ENCODE results near the gene TOM1. TPM values are rescaled to one million over a fixed set of nuclear protein-coding genes. Genes with fewer than 3 reads are reported as not detected.

The TOM1 gene
- total and polyA plus RNA-seq, 2 of the 13 experiments (the other 11 are each of a cell fraction or from before 2014, with no cell fraction given), result 30.8 to 87.3 TPM

GRCh38 chr22:35369996-35370395, 70.3 kb downstream of the TOM1 start:
- Histone ChIP-seq H3K27me3 (ENCODE audit: control insufficient read depth in 1 of 2, insufficient read depth in 2 of 2, low read length in 2 of 2) (no peaks in the 10 kb centered on the region), H3K4me1 (ENCODE audit: insufficient read depth, low read length) (peaks cover 91% of the 10 kb centered on the region), H3K4me3 (replicated peaks in 1 of 3; ENCODE audit: insufficient read depth in 1 of 3, low read depth in 2 of 3, low read length in 3 of 3) (no peak overlapping the region), H3K79me2 (ENCODE audit: insufficient read depth, low read length) (no peaks in the 10 kb centered on the region), H3K9me3 (ENCODE audit: low read length) (no peaks in the 10 kb centered on the region), H2AFZ (ENCODE audit: low read length) (no peak overlapping the region), H3K9ac (ENCODE audit: insufficient read depth, low read depth, low read length) (no peak overlapping the region), H4K20me1 (ENCODE audit: insufficient read depth, low read length) (no peaks in the 10 kb centered on the region), H3K4me2 (ENCODE audit: low read depth, low read length) (no peak overlapping the region), H3K27ac (ENCODE audit: extremely low read length, insufficient read depth, low read length) (no peak overlapping the region), H3K36me3 (replicated peaks in 1 of 2; ENCODE audit: control insufficient read depth in 1 of 2, insufficient read depth in 2 of 2, low read length in 2 of 2) (no peaks in the 10 kb centered on the region)
- DNase-seq (ENCODE audit: low spot score), result no peak
- CTCF ChIA-PET (ENCODE audit: low intra/inter-chr PET ratio, low total read pairs), result no interaction called here
- TF ChIP-seq CBX5 (CRISPR knock-in tag; IDR thresholded peaks at IDR 0.05; ENCODE audit: borderline replicate concordance) (no peak), HMG20B (CRISPR knock-in tag; conservative IDR thresholded peaks at IDR 0.05) (no peak), FOXK1 (CRISPR knock-in tag; IDR thresholded peaks at IDR 0.05; ENCODE audit: borderline replicate concordance, low read depth) (no peak), ZNF7 (CRISPR knock-in tag; IDR thresholded peaks at IDR 0.05) (no peak), SKIL (CRISPR knock-in tag; IDR thresholded peaks at IDR 0.05; ENCODE audit: borderline replicate concordance) (no peak), NFATC3 (CRISPR knock-in tag; IDR thresholded peaks at IDR 0.05) (no peak), CBFB (CRISPR knock-in tag; IDR thresholded peaks at IDR 0.05) (no peak), SOX5 (CRISPR knock-in tag; IDR thresholded peaks at IDR 0.05; ENCODE audit: borderline replicate concordance) (no peak), PHF5A (CRISPR knock-in tag; IDR thresholded peaks at IDR 0.05; ENCODE audit: low read depth, unreplicated experiment) (no peak), FUBP1 (CRISPR knock-in tag; IDR thresholded peaks at IDR 0.05; ENCODE audit: borderline replicate concordance) (no peak), GATAD2A (CRISPR knock-in tag; IDR thresholded peaks at IDR 0.05) (no peak), CREBL2 (CRISPR knock-in tag; IDR thresholded peaks at IDR 0.05; ENCODE audit: borderline replicate concordance) (no peak), ZNF121 (CRISPR knock-in tag; IDR thresholded peaks at IDR 0.05) (no peak)
- BruUV-seq (replicated peaks), result no TSS peak
- intact Hi-C loops (cut with micrococcal nuclease; ENCODE audit: unreplicated experiment) (no loop called here), in situ Hi-C loops (cut with HindIII; ENCODE audit: extremely low pct_ligation_motif_present, low pct_unique_long_range_greater_than_20kb) (no loop called here)
- POLR2A ChIA-PET, result interaction anchor here (1.0 kb wide), 1 partner anchor 19 kb away, joined by 3 read pairs; no protein-coding TSS in a partner anchor
- no peak for ATAC-seq
- WGBS (ENCODE audit: low lambda C conversion rate), result 51% methylated on average over 2 of the region's 2 CpGs
- FAIRE-seq, result no peak
